Astrocyte (in vitro differentiated cells and primary cell): ENCODE results near the gene RTP3. TPM values are rescaled to one million over a fixed set of nuclear protein-coding genes. Genes with fewer than 3 reads are reported as not detected.

Source experiments
- DNase-seq: peaks from one replicate; pipeline ENCODE4 v3.0.0-alpha.2; 2010; ENCODE audit warnings: low read depth
- FAIRE-seq: peaks from 2 replicates; lab custom pipeline; 2011; peaks lifted over from hg19 to GRCh38; lab: Jason Lieb, UNC
- H2AFZ ChIP-seq: 2 replicates; pipeline ENCODE4 v1.6.0; 2012; ENCODE audit warnings: low read depth, low read length, inconsistent platforms
- H3K27ac ChIP-seq: 2 replicates; pipeline ENCODE4 v1.5.1; 2011; ENCODE audit warnings: low read depth, low read length, inconsistent platforms
- H3K27me3 ChIP-seq: 2 replicates; pipeline ENCODE4 v1.6.0; 2011; ENCODE audit warnings: low read length, inconsistent platforms; ENCODE audit not compliant: insufficient read depth
- H3K36me3 ChIP-seq: 2 replicates; pipeline ENCODE4 v1.5.1; 2011; ENCODE audit warnings: low read length, inconsistent platforms; ENCODE audit not compliant: insufficient read depth
- H3K4me1 ChIP-seq: 2 replicates; pipeline ENCODE4 v1.5.1; 2011; ENCODE audit warnings: low read length, inconsistent platforms; ENCODE audit not compliant: insufficient read depth
- H3K4me2 ChIP-seq: 2 replicates; pipeline ENCODE4 v1.6.0; 2012; ENCODE audit warnings: low read length, inconsistent platforms
- H3K4me3 ChIP-seq: 2 replicates; pipeline ENCODE4 v1.5.1; 2011; ENCODE audit warnings: low read depth, mild to moderate bottlenecking, low read length, inconsistent platforms; ENCODE audit not compliant: insufficient read depth
- H3K79me2 ChIP-seq: 2 replicates; pipeline ENCODE4 v1.6.0; 2012; ENCODE audit warnings: mild to moderate bottlenecking, low read length, inconsistent platforms; ENCODE audit not compliant: insufficient read depth
- H3K9ac ChIP-seq: 2 replicates; pipeline ENCODE4 v1.6.0; 2012; ENCODE audit warnings: mild to moderate bottlenecking, low read length, inconsistent platforms
- H3K9me3 ChIP-seq: 2 replicates; pipeline ENCODE4 v1.5.1; 2012; ENCODE audit warnings: low read depth, mild to moderate bottlenecking, low read length, inconsistent platforms; ENCODE audit not compliant: insufficient read depth
- H4K20me1 ChIP-seq: 2 replicates; pipeline ENCODE4 v1.6.0; 2012; ENCODE audit warnings: low read length, inconsistent platforms; ENCODE audit not compliant: insufficient read depth
- H3K27ac Mint-ChIP-seq: one replicate; pipeline ENCODE4 v1.8.0; 2021; ENCODE audit warnings: mild to moderate bottlenecking, mixed read lengths; ENCODE audit not compliant: unreplicated experiment
- H3K27me3 Mint-ChIP-seq: one replicate; pipeline ENCODE4 v1.8.0; 2021; ENCODE audit warnings: low read depth, mixed read lengths; ENCODE audit not compliant: unreplicated experiment
- H3K36me3 Mint-ChIP-seq: one replicate; pipeline ENCODE4 v1.8.0; 2021; ENCODE audit warnings: low read depth, mixed read lengths; ENCODE audit not compliant: unreplicated experiment
- H3K4me1 Mint-ChIP-seq: one replicate; pipeline ENCODE4 v1.8.0; 2021; ENCODE audit warnings: low read depth, mixed read lengths; ENCODE audit not compliant: unreplicated experiment
- H3K4me3 Mint-ChIP-seq: one replicate; pipeline ENCODE4 v1.8.0; 2021; ENCODE audit warnings: mild to moderate bottlenecking, moderate library complexity, mixed read lengths; ENCODE audit not compliant: unreplicated experiment
- H3K9me3 Mint-ChIP-seq: one replicate; pipeline ENCODE4 v1.8.0; 2021; ENCODE audit warnings: mild to moderate bottlenecking, mixed read lengths; ENCODE audit not compliant: unreplicated experiment
- CTCF ChIP-seq: IDR thresholded peaks from 2 replicates; pipeline ENCODE4 v1.5.1; 2011; ENCODE audit warnings: low read depth, mild to moderate bottlenecking, inconsistent platforms, low read length, moderate library complexity; ENCODE audit not compliant: insufficient read depth
- EZH2 ChIP-seq: IDR thresholded peaks from 2 replicates; pipeline ENCODE4 v1.6.1; 2012; ENCODE audit warnings: mild to moderate bottlenecking, low read length, inconsistent platforms; ENCODE audit not compliant: insufficient read depth
- total RNA-seq: library from RNA; stranded (reverse); gene quantifications from 2 replicates; pipeline ENCODE4 v1.2.1, GENCODE V29; 2021

Gene RTP3
- total RNA-seq, 1 donor from 2014 or later = not detected

GRCh38 chr3:46541835-46542234, 44.1 kb downstream of the RTP3 start:
- H3K27ac ChIP-seq = no peak overlapping the region
- Mint-ChIP-seq H3K27ac (no peak overlapping the region), H3K4me3 (no peak overlapping the region), H3K4me1 (peaks cover 16% of the 10 kb centered on the region), H3K27me3 (no peaks in the 10 kb centered on the region), H3K9me3 (no peaks in the 10 kb centered on the region), H3K36me3 (no peaks in the 10 kb centered on the region)
- TF ChIP-seq CTCF (no peak), EZH2 (no peak)
- no peak overlapping the region for H3K4me3 ChIP-seq
- no peaks in the 10 kb centered on the region for H3K79me2 ChIP-seq
- peak overlapping the region; percentile 38 for H3K4me2 ChIP-seq
- H3K36me3 ChIP-seq = no peaks in the 10 kb centered on the region
- peaks cover 13% of the 10 kb centered on the region for H3K4me1 ChIP-seq
- H3K9me3 ChIP-seq = no peaks in the 10 kb centered on the region
- no peaks in the 10 kb centered on the region for H4K20me1 ChIP-seq
- DNase-seq (no peak), FAIRE-seq (no peak)
- H2AFZ ChIP-seq = no peak overlapping the region
- no peak overlapping the region for H3K9ac ChIP-seq
- H3K27me3 ChIP-seq = no peaks in the 10 kb centered on the region

- no peaks in the 10 kb centered on the region for H4K20me1 ChIP-seq
- H3K9me3 ChIP-seq = no peaks in the 10 kb centered on the region
- no peak for TF ChIP-seq CTCF
- TF ChIP-seq EZH2 = no peak
- no peak overlapping the region for H2AFZ ChIP-seq
- no peaks in the 10 kb centered on the region for H3K79me2 ChIP-seq
- no peak overlapping the region for H3K4me3 ChIP-seq
- Mint-ChIP-seq H3K27me3 (no peaks in the 10 kb centered on the region), H3K36me3 (no peaks in the 10 kb centered on the region), H3K4me1 (peaks cover 16% of the 10 kb centered on the region), H3K9me3 (no peaks in the 10 kb centered on the region), H3K4me3 (no peak overlapping the region), H3K27ac (no peak overlapping the region)
- FAIRE-seq = no peak
- peaks cover 13% of the 10 kb centered on the region for H3K4me1 ChIP-seq
- no peak for DNase-seq
- H3K9ac ChIP-seq = peak overlapping the region; percentile 33
- peak overlapping the region; percentile 38 for H3K4me2 ChIP-seq
- H3K27ac ChIP-seq = peak overlapping the region; percentile 3
- H3K36me3 ChIP-seq = no peaks in the 10 kb centered on the region
- no peaks in the 10 kb centered on the region for H3K27me3 ChIP-seq
Measured at GRCh38 chr3:46542344-46542743, 44.6 kb downstream of the RTP3 start.

GRCh38 chr3:46542801-46543201, 45.0 kb downstream of the RTP3 start:
- Histone ChIP-seq H3K9ac (peak overlapping the region; percentile 33), H3K4me1 (peaks cover 13% of the 10 kb centered on the region), H3K27ac (peak overlapping the region; percentile 3), H3K4me2 (peak overlapping the region; percentile 38), H3K79me2 (no peaks in the 10 kb centered on the region), H3K9me3 (no peaks in the 10 kb centered on the region), H4K20me1 (no peaks in the 10 kb centered on the region), H3K27me3 (no peaks in the 10 kb centered on the region), H2AFZ (peak overlapping the region; percentile 80), H3K4me3 (no peak overlapping the region), H3K36me3 (no peaks in the 10 kb centered on the region)
- Mint-ChIP-seq H3K36me3 (no peaks in the 10 kb centered on the region), H3K27me3 (no peaks in the 10 kb centered on the region), H3K9me3 (no peaks in the 10 kb centered on the region), H3K27ac (peak overlapping the region; percentile 70), H3K4me1 (peaks cover 16% of the 10 kb centered on the region), H3K4me3 (no peak overlapping the region)
- FAIRE-seq (no peak), DNase-seq (no peak)
- TF ChIP-seq CTCF (no peak), EZH2 (no peak)
